Kidney epithelial cell (primary cell): ENCODE results near the gene CTNNA3. TPM values are rescaled to one million over a fixed set of nuclear protein-coding genes. Genes with fewer than 3 reads are reported as not detected.

Experiments used
- DNase-seq: peaks from one replicate; pipeline ENCODE4 v3.0.0-alpha.2; 2010; ENCODE audit warnings: low read depth
- H3K27me3 ChIP-seq: 2 replicates; pipeline ENCODE4 v1.6.0; 2011; ENCODE audit warnings: low read length; ENCODE audit not compliant: control insufficient read depth, insufficient read depth
- H3K36me3 ChIP-seq: 2 replicates; pipeline ENCODE4 v1.5.1; 2011; ENCODE audit warnings: low read length; ENCODE audit not compliant: control insufficient read depth, insufficient read depth
- H3K4me3 ChIP-seq: 2 replicates; pipeline ENCODE4 v1.5.1; 2011; ENCODE audit warnings: low read depth, mild to moderate bottlenecking, control low read depth, low read length
- total RNA-seq: library from RNA; depleted of rRNA; stranded (reverse); fragments of >200 nt; gene quantifications from 2 replicates; pipeline ENCODE4 v1.2.3, GENCODE V29; 2015
- TF ChIP-seq, protein P1 (sequence below): IDR thresholded peaks from 2 replicates; pipeline ENCODE4 v1.5.1; 2011; ENCODE audit warnings: mild to moderate bottlenecking, moderate library complexity, low read length, control low read depth, inconsistent platforms; ENCODE audit not compliant: insufficient read depth, poor library complexity, severe bottlenecking

Gene CTNNA3
- total RNA-seq, 1 donor from 2014 or later: 0.79 TPM

DNA sequence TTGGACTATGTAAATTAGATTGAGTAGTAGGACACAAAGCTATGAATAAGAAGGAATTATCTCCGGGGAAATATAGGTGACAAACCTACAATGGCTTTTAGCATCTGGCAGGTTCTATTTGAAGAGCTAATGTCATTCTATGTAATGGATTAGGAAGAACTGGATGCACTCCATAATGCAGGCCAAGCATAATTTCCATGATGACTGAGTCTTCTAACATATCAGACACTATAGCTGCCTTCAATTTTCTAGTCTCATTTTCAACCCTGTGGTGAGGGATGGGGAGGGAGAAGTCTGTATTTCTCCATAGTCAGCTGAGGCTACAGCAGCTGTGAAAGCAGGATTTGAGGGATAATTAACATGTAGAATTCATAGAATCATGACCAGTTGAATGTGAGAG is 1160.6 kb downstream of the CTNNA3 start:
- TF ChIP-seq, protein P1, sequence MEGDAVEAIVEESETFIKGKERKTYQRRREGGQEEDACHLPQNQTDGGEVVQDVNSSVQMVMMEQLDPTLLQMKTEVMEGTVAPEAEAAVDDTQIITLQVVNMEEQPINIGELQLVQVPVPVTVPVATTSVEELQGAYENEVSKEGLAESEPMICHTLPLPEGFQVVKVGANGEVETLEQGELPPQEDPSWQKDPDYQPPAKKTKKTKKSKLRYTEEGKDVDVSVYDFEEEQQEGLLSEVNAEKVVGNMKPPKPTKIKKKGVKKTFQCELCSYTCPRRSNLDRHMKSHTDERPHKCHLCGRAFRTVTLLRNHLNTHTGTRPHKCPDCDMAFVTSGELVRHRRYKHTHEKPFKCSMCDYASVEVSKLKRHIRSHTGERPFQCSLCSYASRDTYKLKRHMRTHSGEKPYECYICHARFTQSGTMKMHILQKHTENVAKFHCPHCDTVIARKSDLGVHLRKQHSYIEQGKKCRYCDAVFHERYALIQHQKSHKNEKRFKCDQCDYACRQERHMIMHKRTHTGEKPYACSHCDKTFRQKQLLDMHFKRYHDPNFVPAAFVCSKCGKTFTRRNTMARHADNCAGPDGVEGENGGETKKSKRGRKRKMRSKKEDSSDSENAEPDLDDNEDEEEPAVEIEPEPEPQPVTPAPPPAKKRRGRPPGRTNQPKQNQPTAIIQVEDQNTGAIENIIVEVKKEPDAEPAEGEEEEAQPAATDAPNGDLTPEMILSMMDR: no peak
- Histone ChIP-seq H3K4me3 (no peak overlapping the region), H3K36me3 (no peaks in the 10 kb centered on the region), H3K27me3 (no peaks in the 10 kb centered on the region)
- no peak for DNase-seq

DNA sequence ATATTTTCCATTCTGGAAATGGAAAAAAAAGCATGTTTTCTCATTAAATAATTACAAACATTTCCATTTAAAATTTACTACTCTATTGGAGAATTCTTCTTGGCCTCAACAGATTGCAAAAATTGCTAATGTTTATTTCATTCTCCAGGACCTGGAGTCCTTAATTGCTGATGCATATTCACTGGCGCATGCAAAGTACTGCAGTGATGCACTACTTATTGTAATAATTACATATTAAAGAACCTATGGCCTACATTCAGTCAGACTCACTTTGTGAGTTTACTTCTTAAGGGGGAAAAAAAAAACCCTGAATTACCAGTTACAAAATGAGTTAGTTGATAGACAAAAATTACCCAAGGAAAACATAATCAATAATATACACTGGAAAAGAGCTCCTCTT is 1161.1 kb downstream of the CTNNA3 start:
- no peak overlapping the region for H3K4me3 ChIP-seq
- H3K36me3 ChIP-seq: no peaks in the 10 kb centered on the region
- DNase-seq: no peak
- H3K27me3 ChIP-seq: no peaks in the 10 kb centered on the region
- TF ChIP-seq, protein P1: no peak

DNA sequence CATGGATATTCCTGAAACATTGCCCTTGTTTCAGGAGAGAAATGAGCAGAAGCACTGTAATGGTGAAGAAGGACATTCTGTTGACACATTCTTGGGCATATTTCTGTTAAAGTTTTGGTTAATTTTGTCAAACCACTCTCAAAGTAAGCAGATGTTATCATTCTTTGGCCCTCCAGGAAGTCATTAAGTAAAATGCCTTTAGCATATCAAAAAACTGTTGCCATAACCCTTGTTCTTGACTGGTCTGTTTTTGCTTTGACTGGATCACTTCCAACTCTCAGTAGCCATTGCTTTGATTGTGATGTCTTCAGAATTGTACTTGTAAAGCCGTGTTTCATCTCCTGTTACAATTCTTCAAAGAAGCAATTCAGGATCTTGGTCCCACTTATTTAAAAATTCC is 1174.5 kb downstream of the CTNNA3 start:
- TF ChIP-seq, protein P1: no peak
- no peaks in the 10 kb centered on the region for H3K36me3 ChIP-seq
- no peaks in the 10 kb centered on the region for H3K27me3 ChIP-seq
- no peak overlapping the region for H3K4me3 ChIP-seq
- DNase-seq: no peak

- Histone ChIP-seq H3K36me3 (no peaks in the 10 kb centered on the region), H3K4me3 (no peak overlapping the region), H3K27me3 (no peaks in the 10 kb centered on the region)
- DNase-seq: no peak
- TF ChIP-seq, protein P1: no peak
Observed at GRCh38 chr10:66519616-66520015, 1176.4 kb downstream of the CTNNA3 start.

DNA sequence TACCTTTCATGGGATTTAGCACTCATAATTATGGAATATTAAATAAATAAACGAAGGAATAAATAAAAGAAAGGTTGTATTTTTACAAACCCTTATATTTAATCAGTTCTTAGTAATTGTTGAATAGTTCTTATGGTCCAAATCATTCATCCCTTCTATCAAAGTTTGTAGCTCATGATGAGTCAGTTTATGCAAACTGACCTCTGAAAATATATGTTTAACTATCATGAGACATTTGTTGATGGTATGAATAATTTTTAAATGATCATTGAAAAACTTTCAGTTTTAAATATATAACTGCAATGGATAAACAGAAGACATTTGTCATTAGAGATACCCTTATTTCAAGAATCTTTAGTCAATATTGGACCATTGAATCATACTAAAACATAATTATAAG is 1181.3 kb downstream of the CTNNA3 start:
- H3K4me3 ChIP-seq: no peak overlapping the region
- no peaks in the 10 kb centered on the region for H3K36me3 ChIP-seq
- DNase-seq: no peak
- TF ChIP-seq, protein P1: no peak
- H3K27me3 ChIP-seq: no peaks in the 10 kb centered on the region

- Histone ChIP-seq H3K36me3 (no peaks in the 10 kb centered on the region), H3K4me3 (no peak overlapping the region), H3K27me3 (no peaks in the 10 kb centered on the region)
- TF ChIP-seq, protein P1: no peak
- no peak for DNase-seq
Observed at GRCh38 chr10:66513504-66513903, 1182.5 kb downstream of the CTNNA3 start.
